ENCODE measurements around the gene ACCS. TPM values are rescaled to one million over a fixed set of nuclear protein-coding genes. Genes with fewer than 3 reads are reported as not detected.

Gene ACCS
- total and polyA plus RNA-seq, 9 of the 15 experiments (the other 6 are each of a cell fraction or from before 2014, with no cell fraction given), result 4.2 to 25.9 (median 16.3) TPM

- no peak for TF ChIP-seq TAF1 (IDR thresholded peaks at IDR 0.05; ENCODE audit: control insufficient read depth, extremely low read depth, insufficient read depth, low read length, severe bottlenecking)
- TF ChIP-seq MITF (IDR thresholded peaks at IDR 0.05), result no peak
- TF ChIP-seq PHF20 (IDR thresholded peaks at IDR 0.05; ENCODE audit: partially characterized antibody), result no peak
- TF ChIP-seq ZNF444 (CRISPR knock-in tag; IDR thresholded peaks at IDR 0.05), result no peak
Measured at GRCh38 chr11:44127130-44127529, 61.1 kb downstream of the ACCS start (continued).

- DNase-seq (ENCODE audit: extremely low read depth in 1 of 4, low spot score in 3 of 4), result no peak
- H3K4me1 ChIP-seq (replicated peaks in 1 of 2; ENCODE audit: control insufficient read depth in 2 of 2, insufficient read depth in 2 of 2, low read length in 2 of 2), result no peaks in the 10 kb centered on the region
- H4K20me1 ChIP-seq (replicated peaks; ENCODE audit: control insufficient read depth, insufficient read depth, low read length), result no peaks in the 10 kb centered on the region
- H3K4me2 ChIP-seq (ENCODE audit: insufficient read depth, low read length), result no peak overlapping the region
- H3K27ac ChIP-seq (ENCODE audit: extremely low read depth, low read depth, low read length), result no peak overlapping the region
- POLR2A ChIA-PET, result no interaction called here
- no peaks in the 10 kb centered on the region for H3K9me1 ChIP-seq (ENCODE audit: control insufficient read depth, insufficient read depth, low read length)
- CTCF ChIA-PET (ENCODE audit: low intra/inter-chr PET ratio), result no interaction called here
- no peaks in the 10 kb centered on the region for H3K27me3 ChIP-seq (ENCODE audit: control insufficient read depth in 2 of 2, insufficient read depth in 2 of 2, low read length in 2 of 2)
- BruUV-seq (replicated peaks), result no TSS peak
- H2AFZ ChIP-seq (ENCODE audit: low read depth, low read length), result no peak overlapping the region
- in situ Hi-C loops (cut with MboI) (no loop called here), intact Hi-C loops (cut with micrococcal nuclease) (no loop called here)
- 72% methylated on average over 3 of the region's 3 CpGs for WGBS (ENCODE audit: insufficient coverage, low coverage, missing lambda C conversion rate)
- ATAC-seq, result no peak
- TF ChIP-seq MEF2D (tag; conservative IDR thresholded peaks at IDR 0.05; ENCODE audit: low read depth) (no peak), TAF7 (tag; IDR thresholded peaks at IDR 0.05) (no peak)
- H3K9ac ChIP-seq (ENCODE audit: insufficient read depth in 1 of 2, low read depth in 2 of 2, low read length in 2 of 2), result no peak overlapping the region
- no peak for FAIRE-seq
- no peaks in the 10 kb centered on the region for H3K9me3 ChIP-seq (replicated peaks; ENCODE audit: control insufficient read depth, insufficient read depth, low read depth, low read length)
- peaks cover 63% of the 10 kb centered on the region for H3K36me3 ChIP-seq (ENCODE audit: control insufficient read depth, insufficient read depth, low read length)
- no peaks in the 10 kb centered on the region for H3K79me2 ChIP-seq (ENCODE audit: control insufficient read depth, insufficient read depth, low read length)
- no peak overlapping the region for H3K4me3 ChIP-seq
Measured at GRCh38 chr11:44128729-44129128, 62.7 kb downstream of the ACCS start.
